ENCODE measurements around the gene TMTC3. TPM values are rescaled to one million over a fixed set of nuclear protein-coding genes. Genes with fewer than 3 reads are reported as not detected.

TMTC3 gene
- total and polyA plus RNA-seq, 8 donors = 1.3 to 11.7 (median 4.7) TPM

- WGBS, 2 donors = 68 to 71% methylated on average over 7 of the region's 7 CpGs
- DNase-seq (no peak), FAIRE-seq (no peak), ATAC-seq (no peak)
- intact Hi-C loops (cut with DNase I) = no loop called here
- no peaks in the 10 kb centered on the region for H3K9me3 ChIP-seq
- H3K4me1 ChIP-seq = no peaks in the 10 kb centered on the region
- H3K36me3 ChIP-seq = no peaks in the 10 kb centered on the region
- H3K27me3 ChIP-seq = no peaks in the 10 kb centered on the region
- TF ChIP-seq, protein P1, sequence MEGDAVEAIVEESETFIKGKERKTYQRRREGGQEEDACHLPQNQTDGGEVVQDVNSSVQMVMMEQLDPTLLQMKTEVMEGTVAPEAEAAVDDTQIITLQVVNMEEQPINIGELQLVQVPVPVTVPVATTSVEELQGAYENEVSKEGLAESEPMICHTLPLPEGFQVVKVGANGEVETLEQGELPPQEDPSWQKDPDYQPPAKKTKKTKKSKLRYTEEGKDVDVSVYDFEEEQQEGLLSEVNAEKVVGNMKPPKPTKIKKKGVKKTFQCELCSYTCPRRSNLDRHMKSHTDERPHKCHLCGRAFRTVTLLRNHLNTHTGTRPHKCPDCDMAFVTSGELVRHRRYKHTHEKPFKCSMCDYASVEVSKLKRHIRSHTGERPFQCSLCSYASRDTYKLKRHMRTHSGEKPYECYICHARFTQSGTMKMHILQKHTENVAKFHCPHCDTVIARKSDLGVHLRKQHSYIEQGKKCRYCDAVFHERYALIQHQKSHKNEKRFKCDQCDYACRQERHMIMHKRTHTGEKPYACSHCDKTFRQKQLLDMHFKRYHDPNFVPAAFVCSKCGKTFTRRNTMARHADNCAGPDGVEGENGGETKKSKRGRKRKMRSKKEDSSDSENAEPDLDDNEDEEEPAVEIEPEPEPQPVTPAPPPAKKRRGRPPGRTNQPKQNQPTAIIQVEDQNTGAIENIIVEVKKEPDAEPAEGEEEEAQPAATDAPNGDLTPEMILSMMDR (IDR thresholded peaks at IDR 0.05) = no peak
- H3K4me3 ChIP-seq = no peak overlapping the region
- H3K27ac ChIP-seq = no peak overlapping the region
These were observed 85.2 kb downstream of the TMTC3 start for GRCh38 chr12:88227263-88227662.

DNA sequence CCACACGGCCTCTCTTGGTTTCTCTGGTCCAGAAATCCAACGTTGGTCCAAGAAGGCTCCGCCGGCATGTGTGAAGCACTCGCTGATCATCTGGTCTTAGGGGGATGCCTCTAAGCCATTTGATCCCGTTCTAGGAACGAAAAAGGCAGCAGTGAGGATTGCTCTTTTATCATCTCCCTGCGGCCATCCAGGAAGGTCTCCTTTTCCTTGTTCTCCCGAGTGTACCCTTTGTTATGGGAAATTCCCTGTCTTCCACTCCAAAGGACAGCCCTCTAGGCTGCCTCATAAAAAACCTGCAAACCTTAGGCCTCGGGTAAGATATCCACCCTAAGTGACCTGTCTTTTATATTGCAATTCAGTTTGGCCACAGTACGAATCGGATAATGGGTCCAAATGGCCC is 85.8 kb downstream of the TMTC3 start:
- TF ChIP-seq, protein P1 (IDR thresholded peaks at IDR 0.05) = no peak
- 88% methylated on average over 12 of the region's 12 CpGs for WGBS, 2 donors
- FAIRE-seq (no peak), ATAC-seq (no peak), DNase-seq (no peak)
- Histone ChIP-seq H3K9me3 (no peaks in the 10 kb centered on the region), H3K27ac (no peak overlapping the region), H3K27me3 (no peaks in the 10 kb centered on the region), H3K36me3 (no peaks in the 10 kb centered on the region), H3K4me1 (no peaks in the 10 kb centered on the region), H3K4me3 (no peak overlapping the region)
- intact Hi-C loops (cut with DNase I) = no loop called here

DNA sequence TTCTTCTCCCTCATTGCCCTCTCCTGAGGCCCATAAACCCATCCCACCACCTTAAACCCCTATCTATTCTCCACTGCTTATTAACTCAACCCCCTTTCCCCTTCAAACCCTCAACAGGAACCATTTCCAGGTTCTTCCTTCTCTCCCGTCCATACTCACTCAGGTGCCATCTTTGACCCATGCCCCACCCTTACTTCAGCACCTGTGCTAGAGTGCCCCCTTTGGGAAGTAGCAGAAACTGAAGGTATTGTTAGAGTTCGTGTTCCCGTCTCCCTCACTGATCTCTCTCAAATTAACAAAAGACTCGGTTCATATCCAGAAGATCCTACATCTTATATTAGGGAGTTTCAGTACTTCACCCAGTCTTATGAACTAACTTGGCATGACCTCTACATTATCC is 86.6 kb downstream of the TMTC3 start:
- TF ChIP-seq, protein P1 (IDR thresholded peaks at IDR 0.05) = no peak
- intact Hi-C loops (cut with DNase I) = no loop called here
- Histone ChIP-seq H3K9me3 (no peaks in the 10 kb centered on the region), H3K4me3 (no peak overlapping the region), H3K36me3 (no peaks in the 10 kb centered on the region), H3K4me1 (no peaks in the 10 kb centered on the region), H3K27ac (no peak overlapping the region), H3K27me3 (no peaks in the 10 kb centered on the region)
- DNase-seq (no peak), FAIRE-seq (no peak), ATAC-seq (no peak)
- WGBS, 2 donors = 93 to 94% methylated on average over 4 of the region's 4 CpGs

DNA sequence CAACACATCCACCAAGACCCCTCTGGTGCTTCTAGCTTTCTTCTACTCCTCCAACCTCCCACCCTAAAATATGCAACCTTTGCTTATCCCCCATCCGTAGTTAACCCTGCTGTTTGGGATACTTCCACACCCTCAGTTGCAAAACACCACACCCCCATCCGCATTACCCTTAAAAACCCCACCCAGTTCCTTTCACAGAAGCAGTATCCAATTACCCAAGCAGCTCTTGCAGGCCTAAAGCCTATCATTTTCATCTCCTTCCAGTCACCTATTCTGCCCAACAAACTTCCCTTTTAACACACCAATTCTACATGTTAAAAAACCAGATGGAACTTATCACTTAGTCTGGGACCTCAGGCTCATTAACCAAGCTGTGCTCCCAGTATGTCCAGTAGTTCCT is 88.2 kb downstream of the TMTC3 start:
- no peak overlapping the region for H3K4me3 ChIP-seq
- DNase-seq (no peak), ATAC-seq (no peak), FAIRE-seq (no peak)
- no peaks in the 10 kb centered on the region for H3K27me3 ChIP-seq
- intact Hi-C loops (cut with DNase I) = no loop called here
- no peaks in the 10 kb centered on the region for H3K36me3 ChIP-seq
- no peak overlapping the region for H3K27ac ChIP-seq
- no peaks in the 10 kb centered on the region for H3K4me1 ChIP-seq
- TF ChIP-seq, protein P1 (IDR thresholded peaks at IDR 0.05) = no peak
- H3K9me3 ChIP-seq = no peaks in the 10 kb centered on the region
- WGBS, 2 donors = 77 to 81% methylated on average over 2 of the region's 2 CpGs

- Histone ChIP-seq H3K36me3 (no peaks in the 10 kb centered on the region), H3K4me1 (no peaks in the 10 kb centered on the region), H3K4me3 (no peak overlapping the region), H3K27me3 (no peaks in the 10 kb centered on the region), H3K9me3 (no peaks in the 10 kb centered on the region), H3K27ac (no peak overlapping the region)
- intact Hi-C loops (cut with DNase I) = no loop called here
- DNase-seq = no peak
- no peak for ATAC-seq
- TF ChIP-seq, protein P1 (IDR thresholded peaks at IDR 0.05) = no peak
- 91 to 94% methylated on average over 7 of the region's 7 CpGs for WGBS, 2 donors
- FAIRE-seq = no peak
These were observed 93.2 kb downstream of the TMTC3 start for GRCh38 chr12:88235183-88235833.

All from pancreas (tissue), 10 donors.